ENCODE data around the gene ZHX3.

DNA sequence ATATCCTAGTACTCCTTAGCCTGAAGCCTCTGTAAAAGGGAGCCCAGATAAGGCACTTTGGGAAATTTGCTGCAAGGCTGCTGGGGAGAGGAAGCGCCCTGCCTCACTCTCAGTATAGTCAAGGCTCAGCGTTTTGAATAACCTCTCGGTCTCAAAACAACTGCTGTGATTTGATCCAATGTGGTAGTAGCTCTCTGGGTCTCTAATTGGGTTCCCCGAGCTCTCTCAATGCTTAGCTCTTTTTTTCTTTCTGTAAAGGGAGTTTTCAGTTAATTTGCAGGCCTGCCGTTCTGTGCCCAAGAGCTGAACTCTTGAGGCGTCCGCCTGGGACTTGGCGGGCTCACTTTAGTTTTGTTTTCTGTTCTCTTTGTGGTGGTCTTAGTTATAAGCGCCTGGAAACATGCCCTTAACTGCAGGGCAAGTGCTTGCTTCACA is 41.2 kb downstream of the ZHX3 start:
- no peak for TF ChIP-seq POLR2A (IDR thresholded peaks at IDR 0.05)
- TF ChIP-seq, protein P1, sequence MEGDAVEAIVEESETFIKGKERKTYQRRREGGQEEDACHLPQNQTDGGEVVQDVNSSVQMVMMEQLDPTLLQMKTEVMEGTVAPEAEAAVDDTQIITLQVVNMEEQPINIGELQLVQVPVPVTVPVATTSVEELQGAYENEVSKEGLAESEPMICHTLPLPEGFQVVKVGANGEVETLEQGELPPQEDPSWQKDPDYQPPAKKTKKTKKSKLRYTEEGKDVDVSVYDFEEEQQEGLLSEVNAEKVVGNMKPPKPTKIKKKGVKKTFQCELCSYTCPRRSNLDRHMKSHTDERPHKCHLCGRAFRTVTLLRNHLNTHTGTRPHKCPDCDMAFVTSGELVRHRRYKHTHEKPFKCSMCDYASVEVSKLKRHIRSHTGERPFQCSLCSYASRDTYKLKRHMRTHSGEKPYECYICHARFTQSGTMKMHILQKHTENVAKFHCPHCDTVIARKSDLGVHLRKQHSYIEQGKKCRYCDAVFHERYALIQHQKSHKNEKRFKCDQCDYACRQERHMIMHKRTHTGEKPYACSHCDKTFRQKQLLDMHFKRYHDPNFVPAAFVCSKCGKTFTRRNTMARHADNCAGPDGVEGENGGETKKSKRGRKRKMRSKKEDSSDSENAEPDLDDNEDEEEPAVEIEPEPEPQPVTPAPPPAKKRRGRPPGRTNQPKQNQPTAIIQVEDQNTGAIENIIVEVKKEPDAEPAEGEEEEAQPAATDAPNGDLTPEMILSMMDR (IDR thresholded peaks at IDR 0.05) = no peak

Measured in heart left ventricle (tissue), 13 donors.